ENCODE data around the gene SYT12.

GRCh38 chr11:67056267-67057204, 33.6 kb downstream of the SYT12 start, which contains the start of gene RHOD:
- no peak for TF ChIP-seq CTCF (IDR thresholded peaks at IDR 0.05; ENCODE audit: low read depth, low read length)
- no peak for TF ChIP-seq EZH2phosphoT487 (IDR thresholded peaks at IDR 0.05; ENCODE audit: low read depth)

Measured in OCI-LY3 (cell line).